HepG2 (cell line): ENCODE measurements around the gene ZNF554. TPM values are rescaled to one million over a fixed set of nuclear protein-coding genes. Genes with fewer than 3 reads are reported as not detected.
A peak's percentile ranks its signal among the peaks of the same experiment; 100 is the strongest.

ENCODE experiments used
- ATAC-seq: fragments of 200-7000 bp; cut with Tn5 transposase; 3 replicates; pipeline ENCODE4 v1.9.1; 2020; ENCODE audit warnings: mild to moderate bottlenecking, moderate library complexity
- BruUV-seq: library from RNA; stranded (reverse); fragments of 400-500 nt; replicated peaks from 2 replicates; lab custom pipeline; 2021; lab: Mats Ljungman, UMichigan
- CTCF ChIA-PET: fragments of 300-600 bp; formaldehyde crosslinking; extraction: SDS; loops from one replicate; lab custom pipeline; 2021; ENCODE audit warnings: low total read pairs, inconsistent platforms, low intra/inter-chr PET ratio; lab: Yijun Ruan, JAX
- POLR2A ChIA-PET: fragments of 350-600 bp; sonication (Branson Sonifier 250); formaldehyde crosslinking; loops from one replicate; lab custom pipeline; 2020; ENCODE audit warnings: antibody characterized with exemption, inconsistent platforms; lab: Yijun Ruan, JAX
- DNase-seq: peaks from one replicate; pipeline ENCODE4 v3.0.0-alpha.2; 2015; ENCODE audit warnings: low spot score
- FAIRE-seq: peaks from 3 replicates; lab custom pipeline; 2011; peaks lifted over from hg19 to GRCh38; lab: Jason Lieb, UNC
- H2AFZ ChIP-seq: one replicate; pipeline ENCODE4 v1.6.1; 2011; ENCODE audit warnings: low read length, inconsistent platforms
- H3K27ac ChIP-seq: fragments of 300-600 bp; 3 replicates; pipeline ENCODE4 v1.8.0; 2011; ENCODE audit warnings: mixed run types, mild to moderate bottlenecking, mixed read lengths, low read length, inconsistent platforms; ENCODE audit not compliant: insufficient read depth; ENCODE audit errors: extremely low read length
- H3K27me3 ChIP-seq, 2 experiments: fragments of 200-600 bp in 1 of 2; 2 replicates in 1 of 2; 3 replicates in 1 of 2; pipeline versions ENCODE4 v1.6.0 to v1.8.0; 2011; ENCODE audit warnings: low read length in 2 of 2, mild to moderate bottlenecking in 2 of 2, moderate library complexity in 2 of 2, inconsistent platforms in 1 of 2; ENCODE audit not compliant: insufficient read depth in 2 of 2, control insufficient read depth in 1 of 2
- H3K36me3 ChIP-seq, 2 experiments: fragments of 200-600 bp in 1 of 2; replicated peaks in 1 of 2; 2 replicates in 1 of 2; 3 replicates in 1 of 2; pipeline versions ENCODE4 v1.5.1 to v1.8.0; 2011; ENCODE audit warnings: low read length in 2 of 2, inconsistent platforms in 1 of 2; ENCODE audit not compliant: insufficient read depth in 2 of 2, control insufficient read depth in 1 of 2
- H3K4me1 ChIP-seq: 2 replicates; pipeline ENCODE4 v1.5.1; 2012; ENCODE audit warnings: low read length, inconsistent platforms; ENCODE audit not compliant: insufficient read depth
- H3K4me2 ChIP-seq: 2 replicates; pipeline ENCODE4 v1.6.0; 2011; ENCODE audit warnings: low read depth, low read length, inconsistent platforms
- H3K4me3 ChIP-seq, 3 experiments: fragments of 200-600 bp in 1 of 3; sonication (generic), shearing (Covaris generic) in 1 of 3; replicated peaks in 1 of 3; 2 replicates each; pipeline ENCODE4 v1.5.1; 2011 to 2016; ENCODE audit warnings: low read length in 3 of 3, inconsistent platforms in 2 of 3, low read depth in 2 of 3, mild to moderate bottlenecking in 2 of 3, control low read depth in 1 of 3, mixed read lengths in 1 of 3; ENCODE audit not compliant: insufficient read depth in 1 of 3
- H3K79me2 ChIP-seq: one replicate; pipeline ENCODE4 v1.6.1; 2011; ENCODE audit warnings: low read length, inconsistent platforms; ENCODE audit not compliant: insufficient read depth
- H3K9ac ChIP-seq: 2 replicates; pipeline ENCODE4 v1.6.0; 2011; ENCODE audit warnings: mild to moderate bottlenecking, low read depth, low read length, inconsistent platforms; ENCODE audit not compliant: insufficient read depth
- H3K9me3 ChIP-seq: 2 replicates; pipeline ENCODE4 v1.5.1; 2012; ENCODE audit warnings: mild to moderate bottlenecking, low read length
- H4K20me1 ChIP-seq: 2 replicates; pipeline ENCODE4 v1.6.0; 2011; ENCODE audit warnings: inconsistent platforms, mild to moderate bottlenecking, low read length, moderate library complexity; ENCODE audit not compliant: insufficient read depth
- ADNP ChIP-seq: sonication (generic); formaldehyde crosslinking; IDR thresholded peaks from 2 replicates; pipeline ENCODE4 v1.4.0; 2020; ENCODE audit warnings: missing genetic modification reagents
- CENPX ChIP-seq: sonication (generic); formaldehyde crosslinking; IDR thresholded peaks from 2 replicates; pipeline ENCODE4 v1.9.0; 2021; ENCODE audit warnings: mild to moderate bottlenecking, missing genetic modification reagents, moderate library complexity
- ERF ChIP-seq: IDR thresholded peaks from 2 replicates; pipeline ENCODE4 v1.6.1; 2018; ENCODE audit warnings: missing biosample characterization, missing genetic modification reagents
- GABPA ChIP-seq, 2 experiments: IDR thresholded peaks; 2 replicates each; pipeline ENCODE4 v1.6.1; 2011 to 2016; ENCODE audit warnings: low read depth in 2 of 2, low read length in 1 of 2, missing biosample characterization in 1 of 2, missing genetic modification characterization in 1 of 2
- GFI1 ChIP-seq: sonication (generic); formaldehyde crosslinking; IDR thresholded peaks from 2 replicates; pipeline ENCODE4 v1.5.0; 2020; ENCODE audit warnings: missing genetic modification reagents, mild to moderate bottlenecking, borderline replicate concordance
- HIVEP1 ChIP-seq: sonication (generic); formaldehyde crosslinking; IDR thresholded peaks from 2 replicates; pipeline ENCODE4 v1.4.0; 2020; ENCODE audit warnings: mild to moderate bottlenecking, missing genetic modification reagents
- IRF2 ChIP-seq: IDR thresholded peaks from 2 replicates; pipeline ENCODE4 v1.6.1; 2018; ENCODE audit warnings: missing genetic modification reagents, missing compliant biosample characterization
- KDM4B ChIP-seq: sonication (generic); formaldehyde crosslinking; IDR thresholded peaks from 2 replicates; pipeline ENCODE4 v1.4.0; 2020; ENCODE audit warnings: missing genetic modification reagents
- KDM5A ChIP-seq: fragments of 200-600 bp; sonication (generic); IDR thresholded peaks from 2 replicates; pipeline ENCODE4 v1.7.0; 2018; ENCODE audit warnings: antibody characterized with exemption, mild to moderate bottlenecking, low read length, borderline replicate concordance
- MAFG ChIP-seq: sonication (generic); formaldehyde crosslinking; IDR thresholded peaks from 2 replicates; pipeline ENCODE4 v1.5.1; 2020; ENCODE audit warnings: mild to moderate bottlenecking, missing genetic modification reagents
- NCOA2 ChIP-seq: sonication (generic); formaldehyde crosslinking; IDR thresholded peaks from 2 replicates; pipeline ENCODE4 v1.8.0; 2022; ENCODE audit warnings: inconsistent platforms
- NONO ChIP-seq, 2 experiments: fragments of 450-650 bp in 1 of 2; sonication (generic) in 1 of 2; formaldehyde crosslinking in 1 of 2; IDR thresholded peaks in 1 of 2; conservative IDR thresholded peaks in 1 of 2; 2 replicates each; pipeline versions ENCODE4 v1.6.1 to v1.8.0; 2017 to 2022; ENCODE audit warnings: mild to moderate bottlenecking in 1 of 2, missing genetic modification reagents in 1 of 2, moderate library complexity in 1 of 2
- POLR2A ChIP-seq, 2 experiments: IDR thresholded peaks; 2 replicates each; pipeline ENCODE4 v1.6.1; 2011; ENCODE audit warnings: low read depth in 2 of 2, low read length in 2 of 2, mild to moderate bottlenecking in 1 of 2, moderate library complexity in 1 of 2; ENCODE audit not compliant: insufficient read depth in 1 of 2
- RARA ChIP-seq: IDR thresholded peaks from 2 replicates; pipeline ENCODE4 v1.6.1; 2016; ENCODE audit warnings: missing genetic modification reagents, missing compliant biosample characterization
- SOX5 ChIP-seq: IDR thresholded peaks from 2 replicates; pipeline ENCODE4 v1.6.1; 2016; ENCODE audit warnings: borderline replicate concordance
- ZBTB20 ChIP-seq: sonication (generic); formaldehyde crosslinking; IDR thresholded peaks from 2 replicates; pipeline ENCODE4 v1.8.1; 2023; ENCODE audit warnings: missing genetic modification reagents, low read depth, mild to moderate bottlenecking, borderline replicate concordance
- ZBTB7A ChIP-seq: sonication (generic); formaldehyde crosslinking; IDR thresholded peaks from 2 replicates; pipeline ENCODE4 v1.8.0; 2022; ENCODE audit warnings: mild to moderate bottlenecking, missing genetic modification reagents
- ZBTB8A ChIP-seq: sonication (generic); formaldehyde crosslinking; IDR thresholded peaks from 2 replicates; pipeline ENCODE4 v1.4.0; 2020; ENCODE audit warnings: mild to moderate bottlenecking, low read depth, missing genetic modification reagents, borderline replicate concordance
- ZFYVE20 ChIP-seq: sonication (generic); formaldehyde crosslinking; IDR thresholded peaks from 2 replicates; pipeline ENCODE4 v1.8.0; 2023; ENCODE audit warnings: low read depth, mild to moderate bottlenecking, moderate library complexity, missing genetic modification reagents, borderline replicate concordance
- ZMAT3 ChIP-seq: sonication (generic); formaldehyde crosslinking; conservative IDR thresholded peaks from 2 replicates; pipeline ENCODE4 v1.7.0; 2021; ENCODE audit warnings: missing genetic modification reagents
- ZNF136 ChIP-seq: sonication (generic); formaldehyde crosslinking; IDR thresholded peaks from 2 replicates; pipeline ENCODE4 v1.8.1; 2022; ENCODE audit warnings: low read depth, mild to moderate bottlenecking, moderate library complexity, missing genetic modification reagents
- ZNF296 ChIP-seq: sonication (generic); formaldehyde crosslinking; conservative IDR thresholded peaks from 2 replicates; pipeline ENCODE4 v1.5.0; 2020; ENCODE audit warnings: mild to moderate bottlenecking, missing genetic modification reagents
- ZNF335 ChIP-seq: sonication (generic); formaldehyde crosslinking; IDR thresholded peaks from 2 replicates; pipeline ENCODE4 v1.4.0; 2020; ENCODE audit warnings: missing genetic modification reagents
- ZNF781 ChIP-seq: sonication (generic); formaldehyde crosslinking; IDR thresholded peaks from 2 replicates; pipeline ENCODE4 v1.5.1; 2020; ENCODE audit warnings: borderline replicate concordance, mild to moderate bottlenecking, missing genetic modification reagents; ENCODE audit errors: not compliant biosample characterization
- ZSCAN25 ChIP-seq: sonication (generic); formaldehyde crosslinking; IDR thresholded peaks from 2 replicates; pipeline ENCODE4 v1.8.0; 2022; ENCODE audit warnings: mild to moderate bottlenecking, missing genetic modification reagents
- WGBS: methylation state at CpG from one replicate; pipeline ENCODE4 v1.1.6; 2017; ENCODE audit warnings: low lambda C conversion rate; 5-methylcytosine and 5-hydroxymethylcytosine counted together
- in situ Hi-C: cut with HindIII; loops from 2 replicates; pipeline ENCODE4 v1.10.0; 2017; ENCODE audit warnings: low pct_unique_long_range_greater_than_20kb; ENCODE audit not compliant: extremely low pct_ligation_motif_present
- intact Hi-C: fragments of 100-400 bp; cut with micrococcal nuclease; formaldehyde crosslinking; loops from one replicate; pipeline ENCODE4 v1.10.0; 2022; ENCODE audit not compliant: unreplicated experiment
- polyA plus RNA-seq, 8 experiments: library from polyadenylated mRNA; depleted of rRNA in 3 of 8; stranded (reverse) in 7 of 8; unstranded in 1 of 8; fragments of >200 nt; fragmentation: Illumina TruSeq in 4 of 8; extraction: Trizol in 4 of 8; gene quantifications; 2 replicates each; pipeline versions ENCODE4 v1.2.1 to v1.2.3, GENCODE V29; 2011 to 2016; ENCODE audit warnings: low read depth in 4 of 8, missing spikeins in 1 of 8, mixed read lengths in 1 of 8; ENCODE audit not compliant: insufficient read depth in 1 of 8
- total RNA-seq, 5 experiments: library from RNA; depleted of rRNA; stranded (reverse); fragments of >200 nt; fragmentation: Illumina TruSeq; extraction: Trizol; gene quantifications; 2 replicates each; pipeline ENCODE4 v1.2.3, GENCODE V29; 2016; ENCODE audit warnings: low read depth in 1 of 5
- TF ChIP-seq, protein P1 (sequence below): sonication (generic); formaldehyde crosslinking; IDR thresholded peaks from 2 replicates; pipeline ENCODE4 v1.5.1; 2020; ENCODE audit warnings: mild to moderate bottlenecking, missing genetic modification reagents, borderline replicate concordance

Gene ZNF554
- total and polyA plus RNA-seq, 2 of the 13 experiments (the other 11 are each of a cell fraction or from before 2014, with no cell fraction given): 2.2 to 2.7 TPM

- ATAC-seq: peak; percentile 56
- no peak for FAIRE-seq
- H3K4me3 ChIP-seq: peak overlapping the region; percentile 57 to 94 (median 68)
- in situ Hi-C loops (no loop called here), intact Hi-C loops (loop anchor here (1.0 to 2.0 kb wide), 2 partner anchors 48 to 83 kb away; partner anchors contain the start of genes SGTA and ZNF554)
- no peaks in the 10 kb centered on the region for H3K36me3 ChIP-seq
- no peaks in the 10 kb centered on the region for H3K27me3 ChIP-seq
- H3K79me2 ChIP-seq: peaks cover 25% of the 10 kb centered on the region
- 3% methylated on average over 6 of the region's 8 CpGs for WGBS
- H2AFZ ChIP-seq: no peak overlapping the region
- peaks cover 2% of the 10 kb centered on the region; the same call in 1 of the 2 replicates for H4K20me1 ChIP-seq
- no TSS peak for BruUV-seq
- peak overlapping the region; percentile 67 for H3K27ac ChIP-seq
- DNase-seq: no peak
- POLR2A ChIA-PET: interaction anchor here (0.5 to 3.1 kb wide), 36 partner anchors 8 to 1373 kb away, joined by 3 to 49 read pairs (median 6); partner anchors contain the start of genes GADD45B, SGTA, THOP1 and ZNF554
- H3K9ac ChIP-seq: peak overlapping the region; percentile 58
- peak overlapping the region; percentile 93 for H3K4me2 ChIP-seq
- no peaks in the 10 kb centered on the region for H3K9me3 ChIP-seq
- H3K4me1 ChIP-seq: peaks cover 41% of the 10 kb centered on the region
- CTCF ChIA-PET: no interaction called here
- TF ChIP-seq KDM5A: peak; percentile 4; the same call in 1 of the 2 replicates
- TF ChIP-seq RARA (CRISPR knock-in tag): peak; percentile 23; the same call in 1 of the 2 replicates
- TF ChIP-seq MAFG (CRISPR knock-in tag): no peak
- TF ChIP-seq ZBTB7A (CRISPR knock-in tag): peak; percentile 67; the same call in 1 of the 2 replicates
- TF ChIP-seq SOX5 (CRISPR knock-in tag): peak; percentile 4; the same call in 1 of the 2 replicates
- 0 out of 2 replicates have a peak, but pooled peaks have one; percentile 16 for TF ChIP-seq ZBTB20 (CRISPR knock-in tag)
- TF ChIP-seq ERF (CRISPR knock-in tag): no peak
- no peak for TF ChIP-seq GFI1 (CRISPR knock-in tag)
- TF ChIP-seq ADNP: no peak
- peak; percentile 8 for TF ChIP-seq ZNF781 (CRISPR knock-in tag)
- no peak for TF ChIP-seq KDM4B (CRISPR knock-in tag)
- no peak for TF ChIP-seq GABPA (IDR thresholded peaks at IDR 0.05; ENCODE audit: low read depth, low read length)
- TF ChIP-seq GABPA (CRISPR knock-in tag; IDR thresholded peaks at IDR 0.05; ENCODE audit: low read depth): no peak; the same call in 1 of the 2 replicates
- TF ChIP-seq ZNF335 (CRISPR knock-in tag): peak; percentile 23
- no peak for TF ChIP-seq HIVEP1 (CRISPR knock-in tag)
- TF ChIP-seq ZNF296 (CRISPR knock-in tag): 0 out of 2 replicates have a peak, but pooled peaks have one; percentile 29
- no peak for TF ChIP-seq ZFYVE20 (CRISPR knock-in tag)
- 0 out of 2 replicates have a peak, but pooled peaks have one; percentile 37 for TF ChIP-seq ZNF136 (CRISPR knock-in tag)
- TF ChIP-seq ZBTB8A (CRISPR knock-in tag): no peak
- 0 out of 4 replicates have a peak, but pooled peaks of 1 of the 2 experiments have one; percentile 14 for TF ChIP-seq POLR2A (IDR thresholded peaks at IDR 0.05; ENCODE audit: insufficient read depth in 1 of 2, low read depth in 2 of 2, low read length in 2 of 2)
- no peak for TF ChIP-seq ZSCAN25
- no peak for TF ChIP-seq ZMAT3 (CRISPR knock-in tag)
- TF ChIP-seq NONO (IDR thresholded peaks at IDR 0.05): no peak
- no peak for TF ChIP-seq NONO (CRISPR knock-in tag; conservative IDR thresholded peaks at IDR 0.05)
- peak; percentile 4 for TF ChIP-seq NCOA2 (CRISPR knock-in tag)
- TF ChIP-seq CENPX (CRISPR knock-in tag): no peak
- TF ChIP-seq, protein P1, sequence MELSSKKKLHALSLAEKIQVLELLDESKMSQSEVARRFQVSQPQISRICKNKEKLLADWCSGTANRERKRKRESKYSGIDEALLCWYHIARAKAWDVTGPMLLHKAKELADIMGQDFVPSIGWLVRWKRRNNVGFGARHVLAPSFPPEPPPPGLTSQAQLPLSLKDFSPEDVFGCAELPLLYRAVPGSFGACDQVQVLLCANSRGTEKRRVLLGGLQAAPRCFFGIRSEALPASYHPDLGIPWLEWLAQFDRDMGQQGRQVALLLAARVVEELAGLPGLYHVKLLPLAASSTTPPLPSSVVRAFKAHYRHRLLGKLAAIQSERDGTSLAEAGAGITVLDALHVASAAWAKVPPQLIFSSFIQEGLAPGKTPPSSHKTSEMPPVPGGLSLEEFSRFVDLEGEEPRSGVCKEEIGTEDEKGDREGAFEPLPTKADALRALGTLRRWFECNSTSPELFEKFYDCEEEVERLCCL (CRISPR knock-in tag): no peak
- 0 out of 2 replicates have a peak, but pooled peaks have one; percentile 23 for TF ChIP-seq IRF2 (CRISPR knock-in tag)
Observed at GRCh38 chr19:2866495-2867024, 46.9 kb downstream of the ZNF554 start.
